H54 (cell line): ENCODE measurements around the gene MT2A.

ENCODE experiments used
- DNase-seq: peaks from one replicate; pipeline ENCODE4 v3.0.0; 2011; ENCODE audit warnings: low spot score, mixed read lengths; ENCODE audit not compliant: insufficient read length
- FAIRE-seq: peaks from 3 replicates; lab custom pipeline; 2011; peaks lifted over from hg19 to GRCh38; lab: Jason Lieb, UNC
- POLR2A ChIP-seq: IDR thresholded peaks from 2 replicates; pipeline ENCODE4 v1.6.1; 2011; ENCODE audit warnings: low read depth, mild to moderate bottlenecking, low read length

The MT2A gene

DNA sequence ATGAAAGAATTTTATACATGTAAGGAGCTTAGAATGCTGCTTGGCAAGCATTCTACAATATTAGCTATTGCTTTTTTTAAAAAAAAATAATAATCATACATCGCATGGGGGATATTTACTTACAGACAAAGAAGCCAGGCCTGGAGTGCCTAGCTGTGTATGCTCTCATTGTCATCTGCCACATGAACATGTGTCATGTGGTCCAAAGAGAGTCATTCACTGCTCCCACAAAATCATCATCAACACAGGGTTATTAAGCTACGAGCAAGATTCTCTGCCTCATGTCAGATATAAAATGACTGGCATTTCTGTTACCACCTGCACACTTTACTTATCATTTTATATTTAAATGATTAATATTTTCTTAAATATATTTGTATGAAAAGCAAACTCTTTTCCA, 15.3 kb downstream of the MT2A start:
- DNase-seq, result no peak
- TF ChIP-seq POLR2A, result no peak
- no peak for FAIRE-seq

DNA sequence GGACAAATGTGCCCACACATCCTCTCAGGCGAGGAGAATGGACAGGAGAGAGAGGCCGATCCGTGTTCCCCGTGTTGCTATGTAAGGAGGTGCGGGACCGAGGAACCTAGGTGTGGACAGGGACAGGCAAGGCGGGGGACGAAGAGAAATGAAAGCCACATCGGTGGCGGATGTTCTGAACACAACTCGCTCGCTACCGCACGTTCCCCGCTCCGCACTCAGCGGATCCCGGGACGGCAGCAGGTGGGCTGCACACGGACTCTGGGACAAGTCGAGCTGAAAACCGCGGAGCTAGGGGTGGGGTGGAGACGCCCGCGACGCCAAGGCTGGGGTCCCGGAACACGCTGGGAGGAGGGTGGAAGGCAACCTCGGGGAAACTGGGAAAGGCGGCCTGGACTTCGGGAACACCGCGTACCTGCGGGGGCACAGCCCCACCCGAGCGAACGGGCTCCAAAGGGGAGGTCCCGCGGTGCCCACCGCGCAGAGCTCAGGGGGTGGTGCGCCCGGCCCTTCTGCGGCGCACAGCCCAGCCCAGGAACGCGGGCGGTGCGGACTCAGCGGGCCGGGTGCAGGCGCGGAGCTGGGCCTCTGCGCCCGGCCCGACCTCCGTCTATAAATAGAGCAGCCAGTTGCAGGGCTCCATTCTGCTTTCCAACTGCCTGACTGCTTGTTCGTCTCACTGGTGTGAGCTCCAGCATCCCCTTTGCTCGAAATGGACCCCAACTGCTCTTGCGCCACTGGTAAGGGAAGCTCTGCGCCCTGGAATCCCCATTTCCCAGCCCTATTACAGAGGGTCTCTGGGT, 17.0 kb downstream of the MT2A start, which contains the start of gene MT1E:
Gene MT1E (plus strand): TSS at position 642 of the 803 bp plus-strand sequence. CDS start 71 bp downstream, at position 713.
- FAIRE-seq (no peak), DNase-seq (peak; percentile 67)
- peak; percentile 91 for TF ChIP-seq POLR2A

DNA sequence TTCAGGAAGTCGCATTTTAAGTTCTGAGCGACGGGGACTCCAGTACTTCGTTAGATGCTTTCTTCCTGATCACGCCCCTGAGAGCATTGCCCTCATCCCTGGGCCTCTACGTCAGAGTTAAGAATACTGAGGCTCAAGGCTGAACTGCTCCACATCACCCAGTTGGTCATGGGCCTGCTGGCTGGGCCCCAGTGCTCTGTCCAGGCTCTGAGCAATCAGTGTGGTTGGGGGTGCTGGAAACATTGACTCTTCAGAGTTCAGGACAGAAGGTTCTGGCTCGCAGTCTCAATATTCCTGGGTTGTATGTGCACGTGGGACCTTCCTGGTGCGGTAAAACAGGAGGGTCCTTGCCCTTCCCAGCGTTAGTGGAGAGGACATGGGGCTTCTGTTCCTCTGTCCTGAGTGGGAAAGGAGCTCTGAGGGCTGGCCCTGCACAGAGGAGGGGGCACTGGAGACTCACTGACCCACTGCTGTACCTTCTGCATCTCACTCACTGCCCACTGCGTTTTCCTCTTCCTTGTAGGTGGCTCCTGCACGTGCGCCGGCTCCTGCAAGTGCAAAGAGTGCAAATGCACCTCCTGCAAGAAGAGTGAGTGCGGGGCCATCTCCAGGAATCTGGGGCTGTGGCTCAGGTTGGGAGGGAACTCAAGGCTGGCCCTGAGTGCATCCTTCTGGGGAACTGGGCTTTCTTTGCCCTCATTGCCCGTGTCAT, 17.7 kb downstream of the MT2A start:
- FAIRE-seq (no peak), DNase-seq (no peak)
- no peak for TF ChIP-seq POLR2A

DNA sequence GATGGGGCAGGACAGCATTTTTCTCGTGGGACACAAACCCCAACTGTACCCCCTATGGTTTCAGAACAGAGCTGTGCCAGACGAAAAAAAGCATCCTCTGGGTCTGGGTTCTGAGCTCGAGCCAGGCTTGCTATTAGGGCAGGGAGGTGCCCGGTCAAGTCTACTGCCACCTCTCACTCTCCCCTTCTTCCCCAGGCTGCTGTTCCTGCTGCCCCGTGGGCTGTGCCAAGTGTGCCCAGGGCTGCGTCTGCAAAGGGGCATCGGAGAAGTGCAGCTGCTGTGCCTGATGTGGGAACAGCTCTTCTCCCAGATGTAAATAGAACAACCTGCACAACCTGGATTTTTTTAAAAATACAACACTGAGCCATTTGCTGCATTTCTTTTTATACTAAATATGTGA, 18.3 kb downstream of the MT2A start:
- DNase-seq (no peak), FAIRE-seq (no peak)
- TF ChIP-seq POLR2A, result no peak

DNA sequence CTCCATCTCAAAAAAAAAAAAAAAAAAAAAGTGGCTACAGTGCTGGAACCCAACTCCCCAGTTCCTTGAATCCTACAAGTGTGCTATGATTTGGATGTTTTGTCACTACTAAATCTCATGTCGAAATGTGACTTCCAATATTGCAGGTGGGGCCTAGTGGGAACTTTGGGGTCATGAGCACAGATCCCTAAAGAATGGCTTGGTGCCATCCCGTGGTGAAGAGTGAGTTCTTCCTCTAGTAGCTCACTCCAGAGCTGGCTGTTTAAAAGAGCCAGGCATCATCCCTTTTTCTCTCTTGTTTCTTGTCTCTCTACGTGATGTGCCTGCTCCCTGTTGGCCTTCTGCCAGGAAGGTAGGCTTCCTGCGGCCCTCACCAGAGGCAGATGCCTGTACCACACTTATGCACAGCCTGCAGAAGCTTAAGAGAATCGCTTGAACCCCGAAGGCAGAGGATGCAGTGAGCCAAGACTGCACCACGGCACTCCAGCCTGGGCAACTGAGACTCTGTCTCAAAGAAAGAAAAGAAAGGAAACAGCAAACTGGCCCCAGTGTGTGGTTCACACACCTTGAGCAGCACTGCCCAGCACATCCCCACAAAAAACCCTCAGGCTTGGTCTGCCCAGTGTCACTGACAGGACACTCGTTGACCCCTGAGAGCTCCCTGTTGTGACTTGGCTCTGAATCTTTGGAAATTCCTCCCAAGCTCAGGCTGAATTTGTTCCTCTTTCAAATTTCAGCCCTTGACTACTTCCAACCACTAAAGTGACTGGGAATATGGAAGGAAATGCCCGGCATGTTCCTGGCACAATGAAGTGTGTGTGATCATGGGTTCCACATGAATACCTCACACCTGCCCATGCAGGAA, 20.3 kb downstream of the MT2A start:
- no peak for TF ChIP-seq POLR2A
- FAIRE-seq (no peak), DNase-seq (no peak)

DNA sequence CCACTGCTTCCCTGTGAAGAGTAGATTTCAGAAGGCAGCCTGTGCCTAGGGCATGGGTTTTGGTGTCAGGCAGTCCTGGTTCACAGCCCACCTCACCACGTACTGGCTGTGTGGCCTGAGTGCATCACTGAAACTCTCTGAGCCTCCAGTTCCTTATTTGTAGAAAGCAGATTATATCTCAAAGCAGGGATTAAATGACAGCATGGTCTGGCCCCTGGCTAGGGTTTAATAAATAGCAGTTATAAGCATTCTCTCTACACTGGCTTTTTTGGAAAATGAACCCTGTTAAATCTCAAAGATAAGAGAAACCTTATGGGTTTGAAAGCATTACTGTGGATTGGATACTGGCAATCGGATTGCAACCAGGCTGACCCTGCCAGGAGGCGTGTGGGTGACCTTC, 21.1 kb downstream of the MT2A start:
- DNase-seq (no peak), FAIRE-seq (no peak)
- no peak for TF ChIP-seq POLR2A

DNA sequence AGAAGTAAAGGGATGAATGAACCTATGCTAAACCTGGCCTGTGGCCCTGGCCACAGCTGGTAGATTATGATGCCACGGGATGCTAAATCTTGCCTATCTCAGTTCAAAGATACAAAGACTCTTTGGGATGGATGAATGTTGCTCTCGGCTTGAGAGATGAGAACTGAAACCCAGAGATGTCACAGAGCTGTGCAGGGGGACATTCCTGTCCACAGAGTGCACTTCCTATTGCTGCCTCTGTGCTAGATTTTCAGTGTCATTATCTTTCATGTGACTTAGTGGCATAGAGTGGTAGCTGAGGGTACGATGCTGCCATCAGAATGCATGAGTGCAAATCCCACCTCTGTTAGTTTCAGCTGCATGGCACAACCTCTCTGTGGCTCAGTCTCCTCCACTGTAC, 21.8 kb downstream of the MT2A start:
- DNase-seq (no peak), FAIRE-seq (no peak)
- no peak for TF ChIP-seq POLR2A

DNA sequence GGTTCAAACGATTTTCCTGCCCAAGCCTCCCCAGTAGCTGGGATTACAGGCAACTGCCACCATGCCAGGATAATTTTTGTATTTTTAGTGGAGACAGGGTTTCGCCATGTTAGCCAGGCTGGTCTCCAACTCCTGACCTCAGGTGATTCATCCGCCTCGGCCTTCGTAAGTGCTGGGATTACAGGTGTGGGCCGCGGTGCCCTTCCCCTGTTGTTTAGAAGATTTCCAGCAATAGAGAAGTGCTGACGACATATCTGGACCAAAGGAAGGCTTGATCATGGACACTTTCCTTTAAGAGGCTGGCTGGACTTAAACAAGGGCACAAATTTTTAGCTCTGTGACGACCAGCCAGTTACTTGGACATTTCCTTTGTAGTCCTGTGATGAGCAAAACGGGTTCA, 22.8 kb downstream of the MT2A start:
- no peak for TF ChIP-seq POLR2A
- DNase-seq, result no peak
- FAIRE-seq, result no peak

DNA sequence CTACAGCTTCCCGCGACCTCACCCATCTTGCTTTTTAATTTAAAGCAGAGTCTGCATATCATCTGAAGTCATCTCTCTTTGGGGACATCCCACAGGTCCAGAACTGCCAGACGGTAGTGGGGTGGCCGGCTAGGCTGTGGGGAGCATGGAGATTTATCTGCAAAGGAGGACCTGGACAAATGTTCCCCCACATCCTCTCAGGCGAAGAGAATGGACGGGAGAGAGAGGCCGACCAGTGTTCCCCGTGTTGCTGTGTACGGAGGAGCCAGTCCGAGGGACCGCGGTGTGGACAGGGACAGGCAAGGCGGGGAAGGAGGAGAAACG, 23.4 kb downstream of the MT2A start:
- no peak for FAIRE-seq
- no peak for TF ChIP-seq POLR2A

DNA sequence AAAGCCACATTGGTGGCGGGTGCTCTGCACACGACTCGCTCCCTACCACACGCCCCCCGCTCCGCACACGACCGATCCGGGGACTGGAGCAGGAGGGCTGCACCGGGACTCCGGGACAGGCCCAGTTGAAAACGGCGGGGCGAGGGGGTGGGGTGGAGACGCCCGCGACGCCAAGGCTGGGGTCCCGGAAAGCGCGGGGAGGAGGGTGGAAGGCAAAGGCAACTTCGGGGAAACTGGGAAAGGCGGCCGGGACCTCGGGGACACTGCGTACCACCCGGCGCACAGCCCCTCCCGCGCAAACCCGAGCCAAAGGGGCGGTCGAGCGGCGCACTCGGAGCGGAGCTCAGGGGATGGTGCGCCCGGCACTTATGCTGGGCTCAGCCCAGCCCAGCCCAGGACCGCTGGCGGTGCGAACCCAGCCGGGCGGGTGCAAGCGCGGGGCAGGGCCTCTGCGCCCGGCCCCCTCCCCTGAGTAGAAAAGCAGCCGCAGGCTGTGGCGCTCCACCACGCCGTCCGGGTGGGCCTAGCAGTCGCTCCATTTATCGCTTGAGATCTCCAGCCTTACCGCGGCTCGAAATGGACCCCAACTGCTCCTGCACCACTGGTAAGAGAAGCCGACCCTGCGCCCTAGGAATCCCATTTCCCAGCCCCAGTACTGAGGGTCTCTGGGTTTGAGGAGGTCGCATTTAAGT, 23.9 kb downstream of the MT2A start, which contains the start of gene MT1M:
Gene MT1M (plus strand): TSS at position 504 of the 692 bp plus-strand sequence. CDS start 73 bp downstream, at position 577.
- no peak for TF ChIP-seq POLR2A
- FAIRE-seq (no peak), DNase-seq (no peak)

More for the DNA sequence above, 23.4 kb downstream of the MT2A start:
- DNase-seq, result no peak

DNA sequence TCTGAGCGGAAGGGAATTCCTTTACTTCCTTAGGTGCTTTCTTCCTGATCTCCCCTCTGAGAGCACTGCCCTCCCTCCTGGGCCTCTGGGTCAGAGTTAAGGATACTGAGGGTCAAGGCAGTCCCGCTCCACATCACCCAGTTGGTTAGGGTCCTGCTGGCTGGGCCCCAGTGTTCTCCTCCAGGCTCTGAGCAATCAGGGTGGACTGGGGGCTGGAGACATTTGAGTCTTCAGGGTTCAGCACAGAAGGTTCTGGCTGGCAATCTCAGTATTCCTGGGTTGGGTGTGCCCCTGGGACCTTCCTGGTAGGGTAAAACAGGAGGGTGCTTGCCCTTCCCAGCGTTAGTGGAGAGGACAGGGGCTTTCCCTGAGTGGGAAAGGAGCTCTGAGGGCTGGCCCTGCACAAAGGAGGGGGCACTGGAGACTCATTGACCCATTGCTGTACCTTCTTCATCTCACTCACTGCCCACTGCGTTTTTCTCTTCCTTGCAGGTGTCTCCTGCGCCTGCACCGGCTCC, 24.5 kb downstream of the MT2A start:
- FAIRE-seq, result no peak
- DNase-seq, result no peak
- no peak for TF ChIP-seq POLR2A

DNA sequence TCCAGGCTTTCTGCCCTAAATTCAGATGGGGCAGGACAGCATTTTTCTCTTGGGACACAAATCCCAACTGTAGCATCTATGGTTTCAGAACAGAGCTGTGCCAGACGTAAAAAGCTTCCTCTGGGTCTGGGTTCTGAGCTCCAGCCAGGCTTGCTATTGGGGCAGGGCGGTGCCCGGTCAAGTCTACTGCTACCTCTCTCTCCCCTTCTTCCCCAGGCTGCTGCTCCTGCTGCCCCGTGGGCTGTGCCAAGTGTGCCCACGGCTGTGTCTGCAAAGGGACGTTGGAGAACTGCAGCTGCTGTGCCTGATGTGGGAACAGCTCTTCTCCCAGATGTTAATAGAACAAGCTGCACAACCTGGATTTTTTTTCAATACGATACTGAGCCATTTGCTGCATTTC, 25.2 kb downstream of the MT2A start:
- FAIRE-seq (no peak), DNase-seq (no peak)
- no peak for TF ChIP-seq POLR2A
